KG1 (cell line): Measurements from ENCODE around the gene ASCL2.
"Not testable (repeated sequence)": the region's sequence is repeated elsewhere in the genome, so short reads cannot be mapped to it uniquely, and the experiment has no call there.

Experiments used
- DNase-seq: peaks from one replicate; lab custom pipeline; 2025; lab: John Stamatoyannopoulos, UW

Gene ASCL2

GRCh38 chr11:2260491-2261364 lies 9.7 kb downstream of the ASCL2 start:
- no peak for DNase-seq

GRCh38 chr11:2259897-2260451 lies 10.4 kb downstream of the ASCL2 start:
- no peak for DNase-seq

- no peak for DNase-seq
These were observed 10.9 kb downstream of the ASCL2 start for GRCh38 chr11:2259466-2259830.

GRCh38 chr11:2258501-2259465 lies 11.6 kb downstream of the ASCL2 start:
- no peak for DNase-seq

- no peak for DNase-seq
These were observed 13.3 kb downstream of the ASCL2 start for GRCh38 chr11:2256951-2257700.

- no peak for DNase-seq
These were observed 14.0 kb downstream of the ASCL2 start for GRCh38 chr11:2256293-2256913.

- DNase-seq, result no peak
These were observed 18.4 kb downstream of the ASCL2 start for GRCh38 chr11:2252018-2252417.

- DNase-seq, result no peak
These were observed 19.2 kb downstream of the ASCL2 start for GRCh38 chr11:2251138-2251537.

- DNase-seq, result no peak
These were observed 19.9 kb downstream of the ASCL2 start for GRCh38 chr11:2250485-2250884.

- no peak for DNase-seq
These were observed 20.3 kb downstream of the ASCL2 start for GRCh38 chr11:2250041-2250440.

GRCh38 chr11:2249189-2249916 lies 21.0 kb downstream of the ASCL2 start:
- DNase-seq, result no peak

- DNase-seq, result no peak
These were observed 21.6 kb downstream of the ASCL2 start for GRCh38 chr11:2248762-2249161.

- no peak for DNase-seq
These were observed 22.1 kb downstream of the ASCL2 start for GRCh38 chr11:2248242-2248641.

GRCh38 chr11:2247496-2247895 lies 22.9 kb downstream of the ASCL2 start:
- no peak for DNase-seq

GRCh38 chr11:2240834-2241233 lies 29.6 kb downstream of the ASCL2 start:
- no peak for DNase-seq

- no peak for DNase-seq
These were observed 32.7 kb downstream of the ASCL2 start for GRCh38 chr11:2237457-2238238.

- not testable (repeated sequence) for DNase-seq
These were observed 33.8 kb downstream of the ASCL2 start for GRCh38 chr11:2236381-2237134.

GRCh38 chr11:2235588-2236326 lies 34.6 kb downstream of the ASCL2 start:
- DNase-seq, result no peak
